Epithelial cell of esophagus (primary cell): ENCODE results near the gene SLAMF7.

Experiments used
- DNase-seq: peaks from one replicate; pipeline ENCODE4 v3.0.0; 2010; ENCODE audit warnings: low read depth
- H3K4me3 ChIP-seq: 2 replicates; pipeline ENCODE4 v1.5.1; 2011; ENCODE audit warnings: mild to moderate bottlenecking, low read length, control low read depth
- CTCF ChIP-seq: IDR thresholded peaks from 2 replicates; pipeline ENCODE4 v1.5.1; 2011; ENCODE audit warnings: low read depth, mild to moderate bottlenecking, low read length, control low read depth, inconsistent platforms; ENCODE audit not compliant: insufficient read depth; ENCODE audit errors: missing control alignments

SLAMF7 gene

GRCh38 chr1:160761886-160762285, 22.8 kb downstream of the SLAMF7 start:
- DNase-seq, result peak; percentile 71
- no peak for TF ChIP-seq CTCF
- no peak overlapping the region for H3K4me3 ChIP-seq

- no peak overlapping the region for H3K4me3 ChIP-seq
- no peak for TF ChIP-seq CTCF
- DNase-seq, result no peak
These were observed 24.9 kb downstream of the SLAMF7 start for GRCh38 chr1:160763993-160764392.

- H3K4me3 ChIP-seq, result no peak overlapping the region
- DNase-seq, result peak; percentile 97
- no peak for TF ChIP-seq CTCF
These were observed 28.6 kb downstream of the SLAMF7 start for GRCh38 chr1:160767395-160768294.

- no peak overlapping the region for H3K4me3 ChIP-seq
- TF ChIP-seq CTCF, result peak; percentile 65
- DNase-seq, result peak; percentile 70
These were observed 29.2 kb downstream of the SLAMF7 start for GRCh38 chr1:160768295-160768657.

GRCh38 chr1:160772331-160772730, 33.3 kb downstream of the SLAMF7 start:
- no peak for DNase-seq
- H3K4me3 ChIP-seq, result no peak overlapping the region
- TF ChIP-seq CTCF, result no peak

GRCh38 chr1:160773093-160773492, 34.0 kb downstream of the SLAMF7 start:
- TF ChIP-seq CTCF, result no peak
- H3K4me3 ChIP-seq, result no peak overlapping the region
- DNase-seq, result no peak

GRCh38 chr1:160774886-160775719, 36.1 kb downstream of the SLAMF7 start:
- H3K4me3 ChIP-seq, result no peak overlapping the region
- no peak for DNase-seq
- TF ChIP-seq CTCF, result no peak
